Stimulated activated CD8-positive, alpha-beta memory T cell treated with anti-CD3 and anti-CD28 coated beads, Interleukin-12 subunit alpha, Interleukin-12 subunit beta, amount 100 ng/mL, for 24 hours (primary cell): ENCODE measurements around the gene PHF21A.
"Not testable (repeated sequence)": the region's sequence is repeated elsewhere in the genome, so short reads cannot be mapped to it uniquely, and the experiment has no call there.

ENCODE experiments used
- DNase-seq: peaks from one replicate; pipeline ENCODE4 v3.0.0-alpha.2; 2020; ENCODE audit errors: extremely low read depth

PHF21A gene

DNA sequence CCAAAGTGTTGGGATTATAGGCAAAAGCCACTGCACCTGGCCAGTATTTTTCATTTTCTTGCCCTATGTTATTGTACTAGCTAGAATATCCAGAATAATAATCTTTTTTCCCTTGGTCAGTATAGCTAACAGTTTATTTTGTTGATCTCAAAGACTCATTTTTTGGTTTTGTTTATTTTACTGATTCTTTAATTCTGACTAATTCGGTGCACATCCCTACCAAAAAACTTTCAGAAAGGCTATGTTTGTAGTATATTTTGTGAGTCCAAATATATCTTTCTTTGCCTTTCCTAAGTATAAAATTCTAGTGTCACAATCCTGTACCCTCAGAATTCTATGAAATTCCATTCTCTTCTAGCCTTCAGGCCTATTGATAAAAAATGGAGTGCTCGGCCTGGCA, 84.3 kb downstream of the PHF21A start:
- DNase-seq: no peak

DNA sequence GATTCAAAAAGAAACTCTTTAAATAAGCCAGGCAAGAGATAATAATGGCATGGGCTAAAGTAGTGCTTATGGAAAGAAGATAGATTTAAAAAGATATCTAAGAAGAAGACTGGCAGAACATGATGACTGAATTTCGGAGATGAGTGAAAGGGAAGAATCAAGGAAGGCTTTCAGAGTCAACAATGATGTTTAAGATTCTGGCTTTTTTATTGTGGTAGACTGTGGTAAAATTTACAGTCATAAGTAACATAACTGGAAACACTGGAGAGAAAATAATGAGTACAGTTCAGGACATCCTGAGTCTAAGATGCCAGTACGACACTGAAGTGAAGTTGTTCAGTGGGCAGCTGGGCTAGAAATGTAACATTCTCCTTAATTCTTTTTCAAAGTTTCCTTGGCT, 85.2 kb downstream of the PHF21A start:
- no peak for DNase-seq

GRCh38 chr11:46034041-46034440, 87.2 kb downstream of the PHF21A start:
- no peak for DNase-seq

GRCh38 chr11:46026606-46027293, 94.5 kb downstream of the PHF21A start:
- DNase-seq: no peak

- no peak for DNase-seq
Observed at GRCh38 chr11:46020084-46020599, 101.1 kb downstream of the PHF21A start.

- DNase-seq: no peak
Observed at GRCh38 chr11:46018651-46019050, 102.6 kb downstream of the PHF21A start.

GRCh38 chr11:46017341-46017740, 103.9 kb downstream of the PHF21A start:
- DNase-seq: no peak

- DNase-seq: no peak
Observed at GRCh38 chr11:46015941-46016340, 105.3 kb downstream of the PHF21A start.

DNA sequence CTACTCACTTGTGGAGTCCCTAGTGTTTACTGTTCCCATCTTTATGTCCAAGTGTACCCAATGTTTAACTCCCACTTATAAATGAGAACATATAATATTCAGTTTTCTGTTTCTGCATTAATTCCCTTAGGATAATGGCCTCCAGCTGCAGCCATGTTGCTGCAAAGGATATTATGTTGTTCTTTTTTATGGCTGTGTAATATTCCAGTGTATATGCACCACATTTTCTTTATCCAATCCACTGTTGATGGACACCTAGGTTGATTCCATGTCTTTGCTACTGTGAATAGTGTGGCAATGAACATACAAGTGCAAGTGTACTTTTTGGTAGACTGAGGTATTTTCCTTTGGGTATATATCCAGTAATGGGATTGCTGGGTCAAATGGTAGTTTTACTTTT, 107.1 kb downstream of the PHF21A start:
- DNase-seq: not testable (repeated sequence)

GRCh38 chr11:46012185-46012584, 109.1 kb downstream of the PHF21A start:
- DNase-seq: no peak

- DNase-seq: no peak
Observed at GRCh38 chr11:46010100-46010499, 111.2 kb downstream of the PHF21A start.

GRCh38 chr11:46009647-46010046, 111.6 kb downstream of the PHF21A start:
- DNase-seq: no peak

GRCh38 chr11:46006418-46007070, 114.7 kb downstream of the PHF21A start:
- DNase-seq: no peak

DNA sequence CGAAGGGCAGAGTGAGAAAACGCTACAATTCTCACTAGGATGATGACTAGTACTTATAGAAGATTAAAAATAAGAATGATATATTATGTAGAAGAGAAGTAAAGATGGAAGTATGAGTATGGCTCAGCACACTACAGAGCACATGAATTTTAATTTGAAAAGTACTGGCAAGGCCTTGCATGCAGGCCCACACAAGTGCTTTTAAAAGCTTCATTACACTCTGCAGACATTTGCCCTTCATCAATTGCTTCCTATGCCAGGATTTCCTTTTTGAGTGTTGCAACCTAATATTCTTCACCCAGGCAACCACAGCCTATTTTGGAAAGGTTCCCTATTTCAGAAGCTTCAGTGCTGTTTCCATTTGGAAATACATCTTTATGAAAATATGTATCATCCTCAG, 117.7 kb downstream of the PHF21A start:
- no peak for DNase-seq

DNA sequence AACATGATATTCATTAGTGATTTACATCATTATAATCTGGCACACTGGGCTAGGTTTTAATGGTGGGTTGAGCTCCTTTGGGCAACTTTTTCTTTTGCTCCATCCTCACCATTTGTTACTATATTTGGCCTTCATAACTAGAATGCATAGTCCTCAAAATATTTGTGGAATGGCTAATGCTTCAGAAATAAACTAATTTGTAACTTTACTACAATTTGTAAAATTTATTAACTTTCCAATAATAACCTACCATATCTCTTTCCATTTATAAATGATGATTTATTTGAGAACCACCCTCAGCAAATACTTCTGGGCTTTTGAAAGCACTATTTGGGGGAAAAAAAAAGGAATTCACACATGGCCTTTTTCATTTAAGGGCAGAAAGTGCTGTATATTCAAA, 119.1 kb downstream of the PHF21A start:
- DNase-seq: no peak

DNA sequence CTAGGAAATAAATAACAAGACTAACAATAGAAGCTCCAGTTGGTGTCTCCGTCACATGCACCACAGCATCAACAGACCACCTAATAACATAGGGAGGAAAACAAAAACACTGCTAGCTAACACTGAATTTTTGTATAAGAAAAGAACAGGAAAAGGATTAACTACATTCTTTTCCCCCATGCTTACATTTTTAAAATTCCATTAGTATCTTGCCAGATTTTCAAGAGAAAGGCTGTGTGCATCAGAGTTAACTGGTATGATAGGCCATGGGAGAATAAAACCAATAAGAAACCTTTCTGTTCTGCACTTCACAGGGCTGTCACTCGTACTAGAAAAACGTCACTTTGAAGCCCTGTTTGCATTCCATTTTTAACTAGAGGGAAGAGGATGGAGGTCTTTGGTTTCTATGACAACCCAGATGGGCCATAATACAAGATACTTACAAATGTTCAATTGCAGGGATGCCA, 119.8 kb downstream of the PHF21A start:
- DNase-seq: no peak

DNA sequence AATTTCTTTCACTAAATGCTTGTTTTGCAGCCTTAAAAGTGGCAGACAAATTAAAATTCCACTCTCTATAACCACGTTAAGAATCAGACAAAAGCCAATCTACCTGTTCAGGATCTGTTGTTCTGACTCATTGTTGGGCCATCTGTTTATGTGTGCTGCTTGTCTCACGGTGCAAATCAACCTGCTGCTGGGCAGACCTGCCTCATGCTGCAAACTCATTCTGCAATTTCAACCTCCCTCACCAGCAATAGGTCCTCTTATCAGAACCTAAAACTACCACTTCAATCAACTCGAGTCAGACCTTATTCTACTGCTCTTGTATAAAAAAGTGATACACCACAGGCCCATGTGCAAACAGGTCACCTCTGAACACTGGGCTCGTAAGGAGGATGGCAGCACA, 123.7 kb downstream of the PHF21A start:
- no peak for DNase-seq

DNA sequence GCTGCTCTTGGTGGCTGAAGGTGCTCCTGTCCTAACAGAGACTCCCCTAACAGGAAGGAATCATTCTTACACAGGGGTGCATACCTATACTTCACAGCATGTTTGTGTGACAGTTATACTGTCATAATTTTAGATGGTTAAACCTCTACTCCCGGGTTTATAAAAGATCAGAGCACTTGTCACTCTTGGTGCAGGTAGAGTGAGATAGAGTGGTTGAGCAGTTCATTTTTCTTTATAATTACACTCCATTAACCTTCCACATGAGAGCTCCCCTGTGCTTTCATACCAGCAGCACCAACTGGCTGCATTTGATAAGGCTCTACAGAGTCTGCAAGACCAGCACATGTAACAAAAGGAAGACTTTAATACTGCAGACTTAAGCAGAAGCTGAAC, 125.9 kb downstream of the PHF21A start:
- DNase-seq: no peak

DNA sequence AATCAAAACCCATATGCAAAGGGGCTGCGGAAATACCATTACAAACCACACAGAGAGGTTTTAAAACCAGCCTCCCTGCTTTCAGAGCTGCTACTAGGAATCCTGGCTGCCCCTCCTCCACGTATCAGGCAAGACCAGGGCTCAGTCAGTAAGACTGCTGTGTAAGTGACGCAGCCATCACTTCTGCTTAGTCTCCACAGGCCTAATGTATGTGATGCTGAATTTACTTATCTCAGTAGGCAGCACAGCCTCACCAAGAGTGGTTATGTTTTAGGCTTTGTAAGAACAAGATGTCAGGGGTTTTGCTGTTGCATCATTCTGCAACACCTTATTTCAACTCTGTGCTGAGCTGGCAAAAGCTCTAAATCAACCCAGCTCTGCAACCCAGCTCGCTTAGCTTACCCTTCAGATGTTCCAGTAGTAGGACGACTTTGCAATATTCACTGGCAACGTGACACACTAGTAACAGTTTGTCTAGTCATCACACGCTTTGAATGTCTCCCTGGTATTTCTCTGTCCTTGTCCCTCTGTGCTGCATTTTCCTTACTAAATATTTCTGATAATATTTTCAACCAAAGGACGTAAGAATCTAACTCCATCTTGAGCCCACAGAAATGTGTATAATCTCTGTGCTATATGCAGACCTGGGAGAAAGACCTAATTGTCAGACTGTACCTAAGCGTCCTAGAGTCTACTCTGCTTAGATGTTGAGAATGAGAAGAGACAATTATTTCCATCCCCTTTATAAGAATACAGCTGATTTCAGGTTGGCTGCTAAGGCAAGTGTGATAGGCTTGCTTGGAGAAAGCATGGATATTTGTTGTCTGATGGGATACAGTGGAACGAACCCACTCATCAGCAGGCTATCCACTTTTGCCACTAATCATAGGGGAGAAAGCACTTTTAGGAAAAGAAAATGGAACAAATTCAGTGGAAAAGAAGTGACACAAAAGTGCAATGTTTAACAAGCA, 126.6 kb downstream of the PHF21A start:
- DNase-seq: no peak

- no peak for DNase-seq
Observed at GRCh38 chr11:45993531-45994001, 127.7 kb downstream of the PHF21A start.

GRCh38 chr11:45988921-45989320, 132.3 kb downstream of the PHF21A start:
- no peak for DNase-seq

DNA sequence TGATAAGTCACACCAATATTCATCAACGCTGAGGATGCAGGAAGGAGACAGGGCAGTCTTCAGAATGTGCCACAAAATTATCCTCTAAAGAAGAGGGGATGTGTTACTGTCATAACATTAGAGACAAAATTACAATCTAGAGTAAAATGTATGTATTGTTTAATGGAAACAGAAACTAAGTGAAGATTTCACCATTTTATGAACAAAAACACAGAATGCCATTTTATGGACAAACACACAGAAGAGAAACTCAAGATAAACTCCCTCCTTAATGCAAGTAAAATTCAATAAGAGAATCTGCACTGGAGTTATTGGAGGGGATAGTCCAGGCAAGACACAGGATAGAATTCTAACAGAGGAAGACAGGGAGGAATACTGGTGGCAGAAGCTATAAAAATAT, 136.0 kb downstream of the PHF21A start:
- DNase-seq: no peak
